ENCODE results near the gene PTK6.

The PTK6 gene

DNA sequence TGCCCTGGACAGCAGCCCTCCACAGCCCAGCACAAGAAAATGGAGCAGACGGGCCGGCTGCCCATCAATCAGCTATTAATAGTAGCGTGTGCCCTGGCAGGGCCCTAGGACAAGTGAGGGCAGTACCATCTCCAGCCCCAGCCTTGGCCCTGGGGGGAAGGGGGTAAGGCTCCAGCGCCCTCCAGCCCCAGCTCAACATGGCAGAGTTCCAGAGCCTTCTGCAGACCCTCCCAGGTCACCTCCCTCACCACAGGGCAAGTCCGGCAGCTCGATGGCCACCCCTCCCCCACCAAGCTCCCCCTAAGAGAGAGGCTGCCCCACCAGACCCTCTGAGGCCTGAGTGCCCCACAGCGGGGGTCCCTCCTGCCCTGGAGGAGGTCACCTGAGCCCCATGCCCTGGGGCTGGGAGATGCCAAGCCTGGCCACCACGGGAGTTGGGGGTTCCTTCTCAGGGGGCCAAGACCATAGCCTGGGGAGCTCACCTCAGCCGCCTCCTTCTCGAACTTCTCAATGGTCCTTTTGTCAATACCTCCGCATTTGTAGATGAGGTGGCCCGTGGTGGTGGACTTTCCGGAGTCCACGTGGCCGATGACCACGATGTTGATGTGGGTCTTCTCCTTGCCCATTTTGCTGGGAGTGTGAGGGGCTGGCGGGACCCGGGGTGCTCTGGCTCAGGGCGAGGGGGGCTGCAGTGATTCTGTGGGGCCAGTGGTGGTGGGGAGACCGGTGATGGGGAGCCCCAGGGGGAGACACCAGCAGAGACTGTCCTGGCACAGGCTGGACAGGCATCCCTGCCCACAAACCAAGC lies 39.8 kb downstream of the PTK6 start:
- no peak for DNase-seq (ENCODE audit: insufficient read length, low spot score)
- no peak for FAIRE-seq

DNA sequence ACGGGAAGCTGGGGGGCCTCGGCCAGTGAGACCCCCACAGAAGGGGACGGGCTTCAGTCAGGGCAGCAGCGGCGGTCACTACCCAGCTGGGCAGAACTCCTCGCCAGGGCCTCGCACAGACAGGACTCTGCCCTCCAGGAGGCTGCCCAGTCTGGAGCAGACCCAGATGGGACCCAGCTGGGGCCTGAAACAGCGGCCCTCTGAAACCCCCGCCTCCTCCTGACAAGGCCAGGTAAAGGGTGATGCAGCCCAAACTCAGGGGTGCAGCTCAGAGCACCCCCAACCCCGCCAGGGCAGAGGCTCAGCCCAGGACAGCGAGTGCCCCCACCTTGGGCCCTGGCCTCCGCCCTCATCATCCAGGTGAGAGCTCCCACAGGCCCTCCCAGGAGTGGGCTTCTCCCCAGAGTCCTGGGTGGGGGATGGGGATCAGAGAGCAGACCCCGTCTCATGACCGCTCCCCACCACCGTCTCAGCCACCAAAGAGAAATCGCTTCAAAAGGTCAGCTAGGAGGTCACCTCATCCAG lies 40.5 kb downstream of the PTK6 start:
- no peak for FAIRE-seq
- no peak for DNase-seq (ENCODE audit: insufficient read length, low spot score)

DNA sequence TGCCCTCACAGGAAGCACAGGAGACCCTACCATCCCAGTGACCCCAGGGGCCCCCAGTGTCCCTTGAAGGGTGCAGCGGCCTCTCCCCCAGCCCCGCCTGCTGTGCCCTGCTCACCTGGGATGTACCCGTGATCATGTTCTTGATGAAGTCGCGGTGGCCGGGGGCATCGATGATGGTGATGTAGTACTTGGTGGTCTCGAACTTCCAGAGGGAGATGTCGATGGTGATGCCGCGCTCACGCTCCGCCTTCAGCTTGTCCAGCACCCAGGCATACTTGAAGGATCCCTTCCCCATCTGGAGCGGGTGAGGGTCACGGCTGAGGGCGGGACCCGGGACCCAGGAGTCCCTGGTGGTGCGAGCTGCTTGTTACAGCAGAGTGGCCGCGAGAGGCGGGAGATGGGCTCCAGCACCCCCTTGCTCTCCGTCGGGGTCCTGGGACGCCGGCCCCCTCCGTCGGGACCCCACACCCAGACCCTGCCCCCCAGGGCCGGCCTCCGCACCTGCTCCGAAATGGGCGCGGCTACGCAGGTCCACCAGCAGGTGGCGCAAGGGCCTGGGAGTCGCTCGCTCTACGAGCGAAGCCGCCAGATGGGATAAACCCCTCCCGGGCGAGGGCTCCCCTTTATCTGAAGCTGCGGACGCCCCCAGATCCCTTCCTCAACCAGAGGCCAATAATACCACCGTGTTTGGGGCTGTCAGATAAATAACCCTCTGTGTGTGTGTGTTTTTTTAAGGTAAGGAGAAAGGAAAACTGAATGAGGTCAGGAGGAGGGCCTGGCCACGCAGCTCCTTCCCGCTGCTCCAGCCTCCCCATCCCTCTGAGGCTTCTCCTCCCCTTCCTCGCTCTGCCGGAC lies 41.2 kb downstream of the PTK6 start:
- FAIRE-seq = peak; percentile 51
- DNase-seq (ENCODE audit: insufficient read length, low spot score) = peak; percentile 97

DNA sequence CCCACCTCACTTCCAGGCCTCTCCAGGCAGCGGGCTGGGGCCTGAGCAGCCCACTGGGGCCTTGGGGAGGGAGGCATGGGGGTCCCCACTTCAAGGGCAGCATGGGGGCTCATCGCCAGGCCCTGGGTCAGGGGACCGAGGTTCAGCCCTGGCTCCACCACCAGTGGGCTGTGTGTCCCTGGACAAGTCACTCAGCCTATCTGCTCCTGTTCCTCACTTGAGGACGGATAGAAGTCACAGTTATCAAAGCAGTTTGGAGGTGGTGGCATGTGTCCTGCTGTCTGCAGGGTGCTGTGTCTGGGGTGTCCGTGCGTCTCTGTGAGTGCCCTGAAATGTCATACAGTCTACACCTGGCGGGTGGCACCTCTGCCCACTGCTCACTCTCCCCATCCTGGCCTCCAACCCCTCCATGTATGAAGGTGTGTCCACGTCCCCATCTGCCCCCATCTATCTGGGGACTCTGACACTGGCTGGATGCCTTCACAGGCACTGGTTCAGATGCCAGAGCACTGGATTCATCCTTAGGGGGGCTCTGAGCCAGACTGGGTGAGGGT lies 41.9 kb downstream of the PTK6 start:
- FAIRE-seq (no peak), DNase-seq (ENCODE audit: insufficient read length, low spot score) (no peak)

DNA sequence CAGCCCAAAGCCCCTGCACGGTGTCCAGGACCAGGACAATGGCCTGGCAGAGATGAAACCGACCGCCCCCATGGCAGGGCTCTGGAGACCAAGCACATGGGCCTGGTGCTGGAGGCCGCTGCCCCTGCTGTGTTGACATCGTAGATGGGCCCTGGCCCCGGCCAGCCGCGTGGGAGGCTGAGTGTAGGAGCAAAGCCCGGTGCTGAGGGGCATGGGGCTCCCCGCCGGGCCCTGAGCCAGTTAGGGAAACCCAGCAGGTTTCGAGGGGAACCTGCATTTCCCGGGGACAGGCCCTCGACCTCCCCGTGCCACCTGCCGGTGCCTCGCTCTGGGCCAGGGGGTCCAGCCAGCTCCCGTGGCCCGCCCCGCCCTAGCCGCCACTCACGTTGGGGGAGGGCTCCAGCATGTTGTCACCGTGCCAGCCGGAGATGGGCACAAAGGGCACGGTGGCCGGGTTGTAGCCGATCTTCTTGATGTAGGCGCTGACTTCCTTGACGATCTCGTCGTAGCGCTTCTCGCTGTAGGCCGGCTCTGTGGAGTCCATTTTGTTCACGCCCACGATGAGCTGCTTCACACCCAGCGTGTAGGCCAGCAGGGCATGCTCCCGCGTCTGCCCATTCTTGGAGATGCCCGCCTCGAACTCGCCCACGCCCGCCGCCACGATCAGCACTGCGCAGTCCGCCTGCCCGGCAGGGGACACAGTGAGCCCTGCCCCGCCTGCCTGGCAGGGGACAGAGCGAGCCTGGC lies 42.6 kb downstream of the PTK6 start:
- DNase-seq (ENCODE audit: insufficient read length, low spot score) (no peak), FAIRE-seq (no peak)

DNA sequence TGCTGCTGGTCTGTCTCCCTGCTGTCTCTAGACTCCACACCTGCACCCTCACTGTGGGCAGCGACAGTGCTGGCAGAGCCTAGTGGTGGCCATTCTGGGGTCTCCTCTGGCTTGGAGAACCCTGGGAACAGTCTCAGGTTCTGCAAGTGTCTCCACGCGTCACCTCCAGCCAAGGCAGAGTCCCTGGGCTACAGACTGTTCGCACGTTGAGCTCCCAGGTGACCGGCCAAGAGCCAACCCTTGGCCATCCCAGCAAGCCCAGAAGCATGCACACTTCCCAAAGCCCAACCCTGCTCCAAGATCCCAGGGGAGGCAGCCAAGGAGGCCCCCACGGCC lies 43.1 kb downstream of the PTK6 start:
- FAIRE-seq (no peak), DNase-seq (ENCODE audit: insufficient read length, low spot score) (no peak)

DNA sequence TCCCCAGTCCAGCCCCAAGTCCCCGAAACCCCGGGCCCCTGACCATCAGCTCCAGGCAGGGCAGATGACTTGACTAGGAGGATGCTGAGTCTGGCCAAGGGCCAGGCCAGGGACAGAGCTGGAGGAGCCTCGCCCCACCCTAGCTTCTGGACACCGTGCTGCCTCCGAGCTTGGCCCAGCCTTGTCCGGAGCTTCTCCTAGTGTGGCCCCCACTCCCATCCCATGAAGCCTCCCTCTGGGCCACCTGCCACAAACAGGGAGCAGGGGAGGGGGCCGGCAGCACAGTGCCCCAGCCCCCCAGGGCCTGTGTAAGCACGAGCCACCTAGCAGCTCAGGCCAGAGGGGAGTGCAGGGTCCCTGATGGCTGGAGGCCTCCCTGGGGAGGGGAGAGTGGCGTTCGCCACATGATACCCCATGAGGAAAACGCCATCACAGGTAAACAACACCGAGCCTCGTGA lies 43.6 kb downstream of the PTK6 start:
- DNase-seq (ENCODE audit: insufficient read length, low spot score) (no peak), FAIRE-seq (no peak)

DNA sequence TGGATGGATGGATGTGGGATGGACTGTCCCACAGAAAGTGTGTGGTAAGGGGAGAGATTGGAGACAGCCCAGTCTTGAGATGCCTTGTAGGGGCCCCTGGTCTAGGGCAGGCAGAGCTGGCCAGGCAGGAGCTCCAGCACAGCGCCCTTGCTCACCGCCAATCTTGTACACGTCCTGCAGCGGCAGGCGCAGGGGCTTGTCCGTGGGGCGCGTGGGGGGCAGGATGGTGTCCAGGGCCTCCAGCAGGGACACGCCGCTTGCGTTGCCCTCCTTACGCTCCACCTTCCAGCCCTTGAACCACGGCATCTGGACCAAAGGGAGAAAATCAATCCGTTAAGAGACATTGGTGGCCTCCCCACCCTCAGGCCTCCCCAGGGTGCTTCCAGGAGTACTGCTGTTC lies 44.2 kb downstream of the PTK6 start:
- no peak for DNase-seq (ENCODE audit: insufficient read length, low spot score)
- no peak for FAIRE-seq

DNA sequence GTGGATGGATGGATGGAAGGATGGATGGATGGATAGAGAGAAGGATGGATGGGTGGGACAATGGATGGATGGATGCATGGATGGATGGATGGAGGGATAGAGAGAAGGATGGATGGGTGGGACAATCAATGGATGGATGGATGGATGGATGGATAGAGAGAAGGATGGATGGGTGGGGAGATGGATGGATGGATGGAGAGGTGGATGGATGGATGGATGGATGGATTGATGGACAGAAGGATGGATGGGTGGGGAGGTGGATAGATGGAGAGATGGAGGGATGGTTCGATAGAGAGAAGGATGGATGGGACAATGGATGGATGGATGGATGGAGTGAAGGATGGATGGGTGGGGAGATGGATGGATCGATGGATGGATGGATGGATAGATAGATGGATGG lies 44.7 kb downstream of the PTK6 start:
- DNase-seq (ENCODE audit: insufficient read length, low spot score) = no peak
- no peak for FAIRE-seq

DNA sequence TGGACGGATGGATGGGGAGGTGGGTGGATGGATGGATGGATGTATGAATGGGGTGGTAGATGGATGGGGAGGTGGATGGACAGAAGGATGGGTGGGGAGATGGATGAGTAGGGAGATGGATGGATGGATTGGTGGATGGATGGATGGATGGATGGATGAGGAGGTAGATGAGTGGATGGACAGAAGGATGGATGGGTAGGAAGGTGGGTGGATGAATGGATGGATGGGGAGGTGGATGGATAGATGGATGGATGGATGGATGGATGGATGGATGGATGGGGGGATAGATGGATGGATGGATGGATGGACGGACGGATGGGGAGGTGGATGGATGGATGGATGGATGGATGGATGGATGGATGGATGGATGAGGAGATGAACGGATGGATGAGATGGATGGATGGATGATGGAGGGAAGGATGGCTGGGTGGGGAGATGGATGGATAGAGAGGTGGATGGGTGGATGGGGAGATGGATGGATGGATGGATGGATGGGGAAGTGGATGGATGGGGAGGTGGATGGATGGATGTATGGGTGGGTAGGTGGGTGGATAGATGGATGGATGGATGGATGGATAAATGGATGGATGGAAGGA lies 45.4 kb downstream of the PTK6 start:
- FAIRE-seq = no peak

DNA sequence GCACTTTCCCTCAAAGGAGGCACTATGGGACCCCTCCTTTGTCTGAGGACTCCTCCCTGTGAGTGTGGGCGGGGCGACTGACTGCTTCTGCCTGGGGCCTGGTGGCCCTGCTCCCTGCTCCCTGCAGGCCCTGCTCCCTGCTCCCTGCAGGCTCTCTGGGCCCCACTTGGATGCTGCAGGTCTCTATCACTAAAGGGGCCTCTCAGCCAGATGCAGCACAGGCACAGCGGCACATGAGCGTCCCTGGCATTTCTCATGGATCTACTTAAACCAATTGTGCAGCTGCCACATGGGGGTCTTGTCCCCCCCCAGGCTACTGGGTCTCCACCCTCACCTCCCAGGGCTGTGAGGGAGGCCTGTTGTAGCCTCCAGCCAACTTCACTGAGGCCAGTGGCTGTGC lies 46.1 kb downstream of the PTK6 start:
- DNase-seq (ENCODE audit: insufficient read length, low spot score) = no peak
- FAIRE-seq = no peak

More for the DNA sequence above, 45.4 kb downstream of the PTK6 start:
- no peak for DNase-seq (ENCODE audit: insufficient read length, low spot score)

DNA sequence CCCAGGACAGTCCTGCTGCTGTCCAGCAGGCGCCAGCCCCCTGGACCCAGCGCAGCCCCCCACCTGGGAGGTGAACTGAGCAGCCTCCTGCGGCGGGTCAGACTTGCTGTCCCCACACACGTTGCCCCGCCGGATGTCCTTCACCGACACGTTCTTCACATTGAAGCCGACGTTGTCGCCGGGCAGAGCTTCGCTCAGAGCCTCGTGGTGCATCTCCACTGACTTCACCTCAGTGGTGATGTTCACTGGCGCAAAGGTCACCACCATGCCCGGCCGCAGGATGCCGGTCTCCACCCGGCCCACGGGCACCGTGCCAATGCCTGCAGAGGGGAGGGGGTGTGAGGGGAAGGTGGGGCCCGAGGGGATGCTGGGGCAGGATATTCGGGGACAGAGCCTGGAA lies 46.8 kb downstream of the PTK6 start:
- DNase-seq (ENCODE audit: insufficient read length, low spot score) (no peak), FAIRE-seq (no peak)

DNA sequence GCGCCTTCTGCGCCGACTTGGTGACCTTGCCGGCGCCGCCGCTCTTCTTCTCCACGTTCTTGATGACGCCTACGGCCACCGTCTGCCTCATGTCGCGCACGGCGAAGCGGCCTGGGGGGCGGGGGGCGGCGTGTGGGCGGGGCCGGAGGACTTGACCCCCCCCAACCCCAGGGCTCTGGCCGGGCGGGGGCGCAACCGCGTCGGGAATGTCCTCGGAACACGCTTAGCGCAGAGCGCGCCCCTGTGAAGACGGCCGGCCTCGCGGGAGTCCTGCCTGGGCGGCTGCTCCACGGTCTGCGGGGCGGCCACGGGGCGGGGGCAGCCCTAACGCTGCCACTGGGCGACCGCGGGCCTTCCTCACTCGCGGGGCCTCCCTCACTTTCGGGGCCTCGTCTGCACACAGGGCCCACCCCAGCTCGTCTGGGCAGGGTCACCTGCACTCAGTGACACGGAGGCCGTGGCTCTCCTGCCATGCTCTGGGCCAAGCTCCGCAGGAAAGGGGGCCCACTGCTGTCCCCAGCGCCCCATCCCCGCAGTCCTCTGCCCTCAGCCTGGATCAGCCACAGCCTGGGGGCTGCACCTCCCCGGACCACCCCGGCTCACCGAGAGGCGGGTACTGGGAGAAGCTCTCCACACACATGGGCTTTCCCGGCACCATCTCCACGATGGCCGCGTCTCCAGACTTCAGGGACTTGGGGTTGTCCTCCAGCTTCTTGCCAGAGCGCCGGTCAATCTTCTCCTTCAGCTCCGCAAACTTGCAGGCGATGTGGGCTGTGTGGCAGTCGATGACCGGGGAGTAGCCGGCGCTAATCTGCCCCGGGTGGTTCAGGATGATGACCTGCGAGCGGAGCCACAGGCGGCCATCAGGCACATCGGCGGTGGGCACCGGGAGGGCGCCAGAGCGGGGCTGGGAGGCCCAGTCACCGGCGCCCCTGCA lies 48.6 kb downstream of the PTK6 start:
- FAIRE-seq (no peak), DNase-seq (ENCODE audit: insufficient read length, low spot score) (no peak)

DNA sequence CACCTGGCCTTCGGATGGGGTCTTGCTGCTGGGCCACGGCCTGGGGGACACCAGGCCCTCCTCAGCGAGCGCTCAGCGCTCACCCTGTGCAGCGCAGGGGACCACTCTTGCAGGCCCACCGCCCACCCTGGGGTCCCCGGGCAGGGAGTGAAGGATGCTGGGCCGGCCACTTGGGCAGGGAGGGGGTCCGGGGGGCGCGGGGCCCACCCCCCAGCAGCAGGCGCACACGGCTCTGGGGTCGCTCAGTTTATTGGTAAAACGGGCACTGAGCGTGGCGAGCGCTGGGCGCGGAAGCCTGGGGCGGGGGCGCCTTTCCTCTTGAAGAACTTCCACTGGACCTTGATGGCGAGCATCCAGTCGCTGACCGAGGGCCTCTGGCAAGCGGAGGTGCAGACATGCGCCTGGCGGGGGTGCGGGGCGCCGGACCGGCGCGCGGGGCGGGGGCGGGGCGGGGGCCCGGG lies 49.4 kb downstream of the PTK6 start:
- no peak for FAIRE-seq
- no peak for DNase-seq (ENCODE audit: insufficient read length, low spot score)

DNA sequence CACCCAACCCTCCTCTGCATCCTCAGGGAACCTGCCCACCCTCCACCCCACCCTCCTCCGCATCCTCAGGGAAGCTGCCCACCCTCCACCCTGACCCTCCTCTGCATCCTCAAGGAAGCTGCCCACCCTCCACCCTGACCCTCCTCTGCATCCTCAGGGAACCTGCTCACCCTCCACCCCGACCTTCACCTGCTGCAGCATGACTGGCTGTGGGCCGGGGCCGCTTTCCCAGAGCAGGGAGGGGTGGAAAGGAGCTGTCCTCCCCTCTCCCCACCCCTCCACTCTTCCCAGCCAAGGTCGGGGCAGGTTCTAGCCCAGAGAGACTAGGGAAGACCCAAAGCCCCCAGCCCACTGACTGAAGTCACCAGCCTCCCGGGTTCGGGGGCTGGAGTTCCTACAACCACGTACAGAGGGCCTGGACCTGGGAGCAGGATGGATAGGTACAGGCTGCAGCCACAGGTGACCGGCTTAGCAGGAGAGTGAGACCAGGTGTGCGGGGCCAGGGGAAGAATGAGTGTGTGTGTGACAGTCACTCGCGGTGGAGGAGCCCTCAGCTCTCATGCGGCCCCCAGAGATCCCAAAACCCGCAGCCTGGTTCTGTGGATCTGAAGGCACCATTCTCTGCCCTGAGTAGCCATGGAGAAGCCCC lies 49.9 kb downstream of the PTK6 start:
- FAIRE-seq = no peak

DNA sequence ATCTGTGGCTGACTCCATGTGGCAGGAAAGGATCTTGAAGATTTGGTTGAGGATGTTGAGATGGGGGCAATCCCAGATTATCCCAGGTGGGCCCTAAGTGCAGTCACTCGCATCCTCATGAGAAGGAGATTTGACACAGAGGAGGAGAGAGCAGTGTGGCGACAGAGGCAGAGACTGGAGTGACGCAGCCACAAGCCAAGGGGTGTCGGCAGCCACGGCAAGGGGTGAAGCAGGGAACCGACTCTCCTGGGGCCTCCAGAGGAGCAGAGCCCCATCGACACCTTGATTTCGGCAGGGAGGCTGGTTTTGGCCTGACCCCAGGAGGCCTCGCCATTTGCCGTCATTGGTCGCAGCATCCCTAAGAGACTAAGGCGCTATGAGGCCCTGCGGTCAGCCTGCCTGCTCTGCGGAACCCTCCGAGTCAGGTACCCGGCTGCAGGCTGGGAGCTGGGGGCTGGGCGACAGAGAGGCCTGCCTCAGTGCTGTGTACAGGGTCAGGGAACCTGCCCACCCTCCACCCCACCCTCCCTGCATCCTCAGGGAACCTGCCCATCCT lies 50.8 kb downstream of the PTK6 start:
- FAIRE-seq (no peak), DNase-seq (ENCODE audit: insufficient read length, low spot score) (no peak)

More for the DNA sequence above, 49.9 kb downstream of the PTK6 start:
- DNase-seq (ENCODE audit: insufficient read length, low spot score) = no peak

DNA sequence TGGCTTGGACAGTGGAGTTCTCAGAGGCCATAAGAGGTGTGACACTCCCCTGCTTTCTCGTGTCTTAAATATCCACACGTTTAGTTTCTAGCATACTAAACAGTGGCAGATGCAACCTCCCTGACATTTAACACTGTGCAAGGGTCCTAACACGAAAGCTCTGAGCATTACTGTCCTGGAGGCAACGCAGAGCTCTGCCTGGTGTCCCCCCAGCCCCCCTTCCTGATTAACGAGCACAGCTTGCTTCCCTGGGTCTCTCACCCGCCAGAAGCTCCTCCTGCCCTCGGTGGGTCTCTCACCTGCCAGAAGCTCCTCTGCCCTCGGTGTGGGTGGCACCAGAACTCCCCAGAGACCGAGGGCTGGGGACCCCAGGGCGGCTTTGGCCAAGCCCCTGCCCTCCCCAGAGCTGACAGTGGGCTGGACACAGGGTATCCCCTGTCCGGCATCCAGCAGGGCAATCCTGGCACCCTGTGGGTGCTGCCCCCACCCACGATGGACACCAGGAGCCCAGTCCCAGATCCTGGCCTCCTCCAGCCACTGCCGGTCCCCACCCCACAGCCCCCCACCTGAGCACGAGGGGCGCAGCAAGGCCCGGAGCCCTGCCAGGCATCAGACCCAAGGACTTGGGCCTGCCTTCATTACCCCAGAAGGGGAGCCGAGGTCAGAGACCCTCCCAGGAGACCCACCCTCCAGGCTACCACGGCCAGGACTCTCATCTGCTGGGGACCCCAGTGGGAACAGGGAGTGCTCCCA lies 52.3 kb downstream of the PTK6 start:
- DNase-seq (ENCODE audit: insufficient read length, low spot score) (no peak), FAIRE-seq (no peak)

DNA sequence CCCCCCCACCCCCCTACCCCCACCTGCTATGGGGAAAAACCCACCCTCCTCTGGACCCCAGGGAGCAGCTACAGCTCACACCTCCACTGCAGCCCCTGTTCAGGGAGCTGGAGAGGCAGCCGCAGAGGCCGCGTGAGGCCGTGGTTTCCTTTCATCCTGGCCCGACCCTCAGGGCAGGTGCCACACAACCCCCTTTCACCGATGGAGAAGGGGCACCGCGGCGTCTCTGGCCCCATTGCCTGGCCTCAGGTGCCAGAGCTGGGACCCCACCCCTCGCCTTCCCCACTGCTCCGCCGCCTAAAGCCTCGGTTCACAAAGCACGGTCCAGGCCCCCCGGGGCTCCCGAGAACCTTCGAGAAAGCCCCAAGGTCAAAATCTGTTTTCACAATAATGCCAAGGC lies 52.9 kb downstream of the PTK6 start:
- FAIRE-seq = no peak
- no peak for DNase-seq (ENCODE audit: insufficient read length, low spot score)
